SH-SY5Y (cell line): ENCODE data around the gene PLSCR2.

Source experiments
- GATA2 ChIP-seq: IDR thresholded peaks from 2 replicates; pipeline ENCODE4 v1.6.1; 2011; ENCODE audit warnings: mild to moderate bottlenecking, low read depth, low read length
- GATA3 ChIP-seq: IDR thresholded peaks from 2 replicates; pipeline ENCODE4 v1.6.1; 2011; ENCODE audit warnings: low read depth, mild to moderate bottlenecking, low read length, moderate library complexity

DNA sequence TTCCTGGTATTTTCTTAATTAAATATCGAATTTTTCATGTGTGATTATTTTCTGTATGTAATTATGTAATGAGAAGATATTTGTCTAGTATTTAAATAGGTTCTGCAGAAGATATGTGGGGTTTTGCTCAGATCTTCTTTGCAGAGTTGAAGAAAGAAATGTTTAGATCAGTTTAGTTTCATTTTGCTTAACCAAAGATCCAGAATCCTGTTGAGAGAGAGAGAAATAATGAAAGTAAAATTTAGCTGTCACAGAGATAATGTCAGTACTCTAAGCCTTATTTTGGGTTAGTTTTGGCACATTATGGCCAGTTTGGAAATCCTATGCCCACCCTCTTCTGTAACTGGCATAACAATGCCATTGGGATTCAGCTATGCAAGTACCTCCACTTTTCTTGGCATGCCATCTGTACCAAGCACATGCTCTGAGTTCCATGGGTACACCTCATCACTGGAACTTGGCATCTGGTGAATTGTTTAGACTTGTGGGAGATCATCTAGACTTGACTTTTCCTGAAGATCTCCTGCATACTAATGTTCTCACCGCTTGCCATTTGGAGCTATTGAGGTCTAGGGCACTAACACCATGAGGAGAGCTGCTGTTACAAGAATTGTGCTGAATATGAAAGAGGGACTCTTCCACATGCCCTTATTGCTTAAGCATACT is 44.2 kb upstream of the PLSCR2 start:
- TF ChIP-seq GATA2 (no peak), GATA3 (no peak)
